H9 (cell line): ENCODE measurements around the gene BORCS8. TPM values are rescaled to one million over a fixed set of nuclear protein-coding genes. Genes with fewer than 3 reads are reported as not detected.

Experiments
- DNase-seq: peaks from one replicate; pipeline ENCODE4 v3.0.0-alpha.2; 2017
- H2AFZ ChIP-seq: one replicate; pipeline ENCODE4 v1.6.1; 2013; ENCODE audit warnings: mild to moderate bottlenecking, low read length, control low read depth, moderate library complexity
- H2AK5ac ChIP-seq: 2 replicates; pipeline ENCODE4 v1.6.1; 2013; ENCODE audit warnings: low read length, control low read depth, mixed read lengths; ENCODE audit not compliant: insufficient read length
- H2BK120ac ChIP-seq: one replicate; pipeline ENCODE4 v1.6.1; 2013; ENCODE audit warnings: low read depth, mild to moderate bottlenecking, low read length, control low read depth, inconsistent platforms; ENCODE audit not compliant: poor library complexity, severe bottlenecking
- H2BK12ac ChIP-seq: 2 replicates; pipeline ENCODE4 v1.6.1; 2013; ENCODE audit warnings: low read length, control low read depth, mixed read lengths, low read depth; ENCODE audit not compliant: insufficient read length
- H2BK15ac ChIP-seq: 2 replicates; pipeline ENCODE4 v1.6.1; 2013; ENCODE audit warnings: low read depth, low read length, control low read depth
- H2BK20ac ChIP-seq: one replicate; pipeline ENCODE4 v1.6.1; 2013; ENCODE audit warnings: low read depth, mild to moderate bottlenecking, low read length, control low read depth, inconsistent platforms; ENCODE audit not compliant: poor library complexity, severe bottlenecking
- H2BK5ac ChIP-seq: 2 replicates; pipeline ENCODE4 v1.6.1; 2013; ENCODE audit warnings: low read length, control low read depth, mixed read lengths; ENCODE audit not compliant: insufficient read length
- H3K14ac ChIP-seq: 2 replicates; pipeline ENCODE4 v1.6.1; 2013; ENCODE audit warnings: low read length, control low read depth; ENCODE audit not compliant: insufficient read depth
- H3K18ac ChIP-seq: 2 replicates; pipeline ENCODE4 v1.6.1; 2013; ENCODE audit warnings: low read depth, mild to moderate bottlenecking, mixed read lengths, low read length, control low read depth; ENCODE audit not compliant: insufficient read length
- H3K23ac ChIP-seq: 2 replicates; pipeline ENCODE4 v1.6.1; 2013; ENCODE audit warnings: low read length, control low read depth, mixed read lengths, low read depth; ENCODE audit not compliant: insufficient read length
- H3K23me2 ChIP-seq: 2 replicates; pipeline ENCODE4 v1.6.1; 2013; ENCODE audit warnings: low read depth, mild to moderate bottlenecking, mixed read lengths, low read length, control low read depth; ENCODE audit not compliant: insufficient read length, poor library complexity, severe bottlenecking
- H3K27ac ChIP-seq: 2 replicates; pipeline ENCODE4 v1.5.1; 2013; ENCODE audit warnings: low read length, control low read depth, mixed read lengths, low read depth; ENCODE audit not compliant: insufficient read length
- H3K27me3 ChIP-seq: 2 replicates; pipeline ENCODE4 v1.6.1; 2013; ENCODE audit warnings: low read length, control low read depth, inconsistent platforms; ENCODE audit not compliant: insufficient read depth
- H3K4ac ChIP-seq: 2 replicates; pipeline ENCODE4 v1.6.1; 2013; ENCODE audit warnings: low read depth, mild to moderate bottlenecking, control low read depth, inconsistent platforms, low read length, moderate library complexity
- H3K4me1 ChIP-seq: 2 replicates; pipeline ENCODE4 v1.6.1; 2013; ENCODE audit warnings: low read length, control low read depth, inconsistent platforms; ENCODE audit not compliant: insufficient read depth
- H3K4me2 ChIP-seq: 2 replicates; pipeline ENCODE4 v1.6.1; 2013; ENCODE audit warnings: low read length, control low read depth, mixed read lengths; ENCODE audit not compliant: insufficient read length, insufficient read depth
- H3K56ac ChIP-seq: 2 replicates; pipeline ENCODE4 v1.6.1; 2013; ENCODE audit warnings: low read depth, mild to moderate bottlenecking, mixed read lengths, low read length, control low read depth; ENCODE audit not compliant: insufficient read length
- H3K79me1 ChIP-seq: 2 replicates; pipeline ENCODE4 v1.6.1; 2013; ENCODE audit warnings: low read depth, mild to moderate bottlenecking, moderate library complexity, low read length, control low read depth, inconsistent platforms; ENCODE audit not compliant: insufficient read depth, poor library complexity, severe bottlenecking
- H3K79me2 ChIP-seq: 2 replicates; pipeline ENCODE4 v1.6.1; 2013; ENCODE audit warnings: low read length, control low read depth, inconsistent platforms; ENCODE audit not compliant: insufficient read depth
- H3K9ac ChIP-seq: 2 replicates; pipeline ENCODE4 v1.6.1; 2013; ENCODE audit warnings: low read length, control low read depth, mixed read lengths; ENCODE audit not compliant: insufficient read length; ENCODE audit errors: extremely low read depth
- H3K9me3 ChIP-seq: one replicate; pipeline ENCODE4 v1.6.1; 2013; ENCODE audit warnings: low read depth, low read length, inconsistent platforms; ENCODE audit not compliant: control insufficient read depth
- H3T11ph ChIP-seq: one replicate; pipeline ENCODE4 v1.6.1; 2013; ENCODE audit warnings: mild to moderate bottlenecking, low read length, control low read depth, inconsistent platforms
- H4K20me1 ChIP-seq: one replicate; pipeline ENCODE4 v1.6.1; 2013; ENCODE audit not compliant: control insufficient read depth, insufficient read length, insufficient read depth
- H4K5ac ChIP-seq: 2 replicates; pipeline ENCODE4 v1.6.1; 2013; ENCODE audit warnings: low read depth, mild to moderate bottlenecking, mixed read lengths, low read length, control low read depth; ENCODE audit not compliant: insufficient read length
- H4K8ac ChIP-seq: replicated peaks from 2 replicates; pipeline ENCODE4 v1.6.1; 2013; ENCODE audit warnings: low read length, control low read depth, mixed read lengths, low read depth; ENCODE audit not compliant: insufficient read length
- H4K91ac ChIP-seq: 2 replicates; pipeline ENCODE4 v1.6.1; 2013; ENCODE audit warnings: low read depth, mild to moderate bottlenecking, moderate library complexity, mixed read lengths, low read length, control low read depth; ENCODE audit not compliant: insufficient read length
- H3K27ac Mint-ChIP-seq, 3 experiments: 2 replicates in 2 of 3; 3 replicates in 1 of 3; pipeline ENCODE4 v1.8.0; 2020 to 2021; ENCODE audit warnings: mixed read lengths in 3 of 3, mild to moderate bottlenecking in 1 of 3, moderate library complexity in 1 of 3
- H3K27me3 Mint-ChIP-seq: 2 replicates; pipeline ENCODE4 v1.8.0; 2021; ENCODE audit warnings: low read depth, mild to moderate bottlenecking, moderate library complexity, mixed read lengths
- H3K36me3 Mint-ChIP-seq, 3 experiments: 2 replicates in 2 of 3; 3 replicates in 1 of 3; pipeline ENCODE4 v1.8.0; 2020 to 2021; ENCODE audit warnings: low read depth in 3 of 3, mixed read lengths in 3 of 3; ENCODE audit not compliant: insufficient read depth in 1 of 3
- H3K4me1 Mint-ChIP-seq, 2 experiments: 2 replicates each; pipeline ENCODE4 v1.8.0; 2020; ENCODE audit warnings: mixed read lengths in 2 of 2
- H3K4me3 Mint-ChIP-seq, 2 experiments: 2 replicates in 1 of 2; 3 replicates in 1 of 2; pipeline ENCODE4 v1.8.0; 2020 to 2021; ENCODE audit warnings: mild to moderate bottlenecking in 2 of 2, mixed read lengths in 2 of 2, moderate library complexity in 1 of 2
- H3K9me3 Mint-ChIP-seq, 2 experiments: 2 replicates in 1 of 2; 3 replicates in 1 of 2; pipeline ENCODE4 v1.8.0; 2020; ENCODE audit warnings: mild to moderate bottlenecking in 2 of 2, mixed read lengths in 2 of 2, moderate library complexity in 1 of 2
- CTCF ChIP-seq: fragments of 200-600 bp; sonication (generic); conservative IDR thresholded peaks from 3 replicates; pipeline ENCODE4 v1.8.0; 2021; ENCODE audit warnings: antibody characterized with exemption, mild to moderate bottlenecking
- WGBS: extraction: QIAGEN DNeasy Blood & Tissue Kit; methylation state at CpG from one replicate; pipeline ENCODE4 v1.1.7; 2013; ENCODE audit warnings: missing lambda C conversion rate, low lambda C conversion rate, mixed read lengths; ENCODE audit not compliant: insufficient read length; ENCODE audit errors: extremely low coverage; 5-methylcytosine and 5-hydroxymethylcytosine counted together
- total RNA-seq: library from RNA; stranded (reverse); gene quantifications from 2 replicates; pipeline ENCODE4 v1.2.1, GENCODE V29; 2021

The BORCS8 gene
- total RNA-seq, 1 experiment from 2014 or later, result 20.4 TPM

GRCh38 chr19:19232261-19232721 is 40.3 kb upstream of the BORCS8 start:
- no peak overlapping the region for H4K8ac ChIP-seq
- H2BK120ac ChIP-seq, result no peak overlapping the region
- no peaks in the 10 kb centered on the region for H3K4me1 ChIP-seq
- no peak overlapping the region for H4K91ac ChIP-seq
- peaks cover 0 to 7% (median 5%) of the 10 kb centered on the region in 3 experiments; a peak in 3 of 7 replicates for H3K36me3 Mint-ChIP-seq
- H2BK5ac ChIP-seq, result no peak overlapping the region
- H3K4me2 ChIP-seq, result no peak overlapping the region
- no CpG with 5 or more reads among the region's 19 CpGs for WGBS
- no peak overlapping the region for H3K9ac ChIP-seq
- no peaks in the 10 kb centered on the region for H3K27me3 ChIP-seq
- H3K4ac ChIP-seq, result no peak overlapping the region
- no peak overlapping the region for H2BK15ac ChIP-seq
- no peak overlapping the region for H3K4me3 Mint-ChIP-seq
- no peak overlapping the region for H3K18ac ChIP-seq
- no peak overlapping the region for H2BK20ac ChIP-seq
- H4K5ac ChIP-seq, result no peak overlapping the region
- no peak overlapping the region for H3K56ac ChIP-seq
- no peak for DNase-seq
- no peaks in the 10 kb centered on the region for H4K20me1 ChIP-seq
- H2AFZ ChIP-seq, result no peak overlapping the region
- no peaks in the 10 kb centered on the region for H3K4me1 Mint-ChIP-seq
- H3K79me1 ChIP-seq, result no peaks in the 10 kb centered on the region
- TF ChIP-seq CTCF, result no peak
- no peak overlapping the region for H3K27ac Mint-ChIP-seq
- no peaks in the 10 kb centered on the region for H3K79me2 ChIP-seq
- no peak overlapping the region for H3T11ph ChIP-seq
- peaks cover 4% of the 10 kb centered on the region for H3K9me3 ChIP-seq
- H3K9me3 Mint-ChIP-seq, result peaks cover 22 to 26% of the 10 kb centered on the region in 2 experiments
- H2AK5ac ChIP-seq, result no peak overlapping the region
- H3K23me2 ChIP-seq, result no peaks in the 10 kb centered on the region
- H3K27me3 Mint-ChIP-seq, result peaks cover 76% of the 10 kb centered on the region
- no peak overlapping the region for H3K23ac ChIP-seq
- H3K27ac ChIP-seq, result no peak overlapping the region
- no peak overlapping the region for H3K14ac ChIP-seq
- H2BK12ac ChIP-seq, result no peak overlapping the region
